CD4-positive, alpha-beta T cell treated with Interleukin-4 for 1 hour (primary cell): ENCODE results near the gene CYB561D2.

Experiments
- DNase-seq, 2 donors: peaks; one replicate each; pipeline ENCODE4 v3.0.0-alpha.2; 2020 to 2022

The CYB561D2 gene

DNA sequence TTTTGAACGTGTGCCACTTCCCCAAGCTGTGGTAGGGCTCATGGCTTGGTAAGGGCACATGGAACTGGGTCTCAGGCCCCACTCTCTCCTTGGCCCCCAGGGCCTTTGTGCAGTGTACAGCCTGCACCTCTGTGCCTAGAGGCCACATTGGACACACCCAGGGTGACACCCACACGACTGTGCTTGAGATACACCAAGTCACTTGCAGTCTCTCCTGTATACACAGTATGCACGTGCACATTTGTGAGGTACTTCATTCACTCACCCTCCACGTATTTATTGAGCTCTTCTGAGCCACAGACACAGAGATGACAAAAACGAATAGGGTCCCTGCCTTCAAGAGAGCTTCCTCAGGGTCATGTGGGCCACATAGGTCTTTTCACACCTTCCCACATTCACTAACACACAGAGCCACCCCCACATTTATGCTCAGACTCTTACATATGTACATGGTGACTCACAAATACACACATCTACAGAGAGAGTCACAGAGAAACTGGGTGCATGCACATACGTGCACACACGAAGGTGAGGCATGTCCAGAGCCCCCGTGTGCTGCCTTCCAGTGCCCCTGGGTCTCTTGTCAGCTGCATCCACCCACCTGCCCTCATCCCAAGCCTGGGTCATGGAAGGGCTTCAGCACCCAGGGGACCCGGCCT lies 18.5 kb downstream of the CYB561D2 start:
- DNase-seq = no peak

DNA sequence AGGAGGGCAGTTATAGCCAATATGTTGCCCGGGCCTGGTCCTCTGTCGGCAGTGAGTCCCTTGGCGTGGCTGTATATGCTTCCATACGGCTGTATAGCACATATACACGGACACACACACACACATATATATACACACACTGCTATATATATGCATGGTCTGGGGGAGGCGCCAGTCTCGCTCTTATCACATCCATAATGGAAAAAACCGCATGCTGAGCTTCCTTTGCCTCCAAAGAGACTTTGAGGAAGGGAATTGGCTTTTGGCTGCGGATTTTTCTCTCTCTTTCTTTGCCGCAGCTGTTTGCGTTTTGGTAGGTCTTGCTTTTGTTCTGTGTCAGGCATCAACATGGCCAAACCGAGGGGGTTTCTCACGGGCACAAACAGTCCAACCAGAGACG lies 19.9 kb downstream of the CYB561D2 start:
- DNase-seq = no peak

DNA sequence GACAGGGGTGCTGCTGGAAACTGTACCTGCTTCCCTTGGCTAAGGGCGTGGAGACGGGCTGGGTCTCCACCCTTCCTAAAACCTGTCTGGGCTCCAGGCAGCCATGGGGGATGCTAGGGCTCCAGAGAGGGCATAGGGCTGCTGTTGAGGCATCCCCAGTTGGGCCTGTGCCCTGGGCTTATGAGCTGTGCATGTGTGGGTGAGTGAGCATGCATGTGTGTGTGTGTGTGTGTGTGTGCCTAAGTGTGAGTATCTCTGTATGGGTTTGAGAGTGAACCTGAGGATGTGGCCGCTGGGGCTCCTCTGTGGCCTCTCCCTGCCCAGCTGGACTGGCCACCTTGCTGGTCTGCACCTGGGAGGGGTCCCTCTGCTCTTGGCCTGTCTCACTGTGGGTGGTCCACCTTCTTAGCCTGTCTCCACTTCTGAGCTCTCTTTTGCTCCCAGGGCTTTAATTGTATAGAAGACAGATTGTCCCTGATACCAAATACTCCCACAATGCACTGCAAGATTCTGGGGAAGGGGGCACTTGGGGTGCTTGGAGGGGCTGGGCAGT lies 20.5 kb downstream of the CYB561D2 start:
- no peak for DNase-seq

DNA sequence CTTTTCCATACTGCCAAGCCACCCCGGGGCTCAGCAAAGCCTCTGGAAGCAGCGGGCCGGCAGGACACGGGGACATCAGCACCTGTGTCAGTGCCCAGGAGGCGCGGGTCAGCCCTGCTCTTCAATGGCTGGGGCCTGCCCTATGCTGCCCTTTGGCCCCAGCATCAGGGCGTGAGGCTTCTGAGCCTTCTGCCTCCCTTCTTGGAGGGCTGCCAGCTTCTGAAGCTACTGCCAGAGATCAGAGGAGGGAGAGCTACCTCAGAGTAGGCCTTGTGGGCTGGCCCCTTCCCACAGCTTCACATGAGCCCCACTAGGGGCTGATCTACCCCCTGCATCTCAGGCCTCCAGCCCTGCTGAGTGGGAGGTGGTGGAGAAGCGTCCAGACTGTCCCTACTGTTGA lies 21.7 kb downstream of the CYB561D2 start:
- no peak for DNase-seq

DNA sequence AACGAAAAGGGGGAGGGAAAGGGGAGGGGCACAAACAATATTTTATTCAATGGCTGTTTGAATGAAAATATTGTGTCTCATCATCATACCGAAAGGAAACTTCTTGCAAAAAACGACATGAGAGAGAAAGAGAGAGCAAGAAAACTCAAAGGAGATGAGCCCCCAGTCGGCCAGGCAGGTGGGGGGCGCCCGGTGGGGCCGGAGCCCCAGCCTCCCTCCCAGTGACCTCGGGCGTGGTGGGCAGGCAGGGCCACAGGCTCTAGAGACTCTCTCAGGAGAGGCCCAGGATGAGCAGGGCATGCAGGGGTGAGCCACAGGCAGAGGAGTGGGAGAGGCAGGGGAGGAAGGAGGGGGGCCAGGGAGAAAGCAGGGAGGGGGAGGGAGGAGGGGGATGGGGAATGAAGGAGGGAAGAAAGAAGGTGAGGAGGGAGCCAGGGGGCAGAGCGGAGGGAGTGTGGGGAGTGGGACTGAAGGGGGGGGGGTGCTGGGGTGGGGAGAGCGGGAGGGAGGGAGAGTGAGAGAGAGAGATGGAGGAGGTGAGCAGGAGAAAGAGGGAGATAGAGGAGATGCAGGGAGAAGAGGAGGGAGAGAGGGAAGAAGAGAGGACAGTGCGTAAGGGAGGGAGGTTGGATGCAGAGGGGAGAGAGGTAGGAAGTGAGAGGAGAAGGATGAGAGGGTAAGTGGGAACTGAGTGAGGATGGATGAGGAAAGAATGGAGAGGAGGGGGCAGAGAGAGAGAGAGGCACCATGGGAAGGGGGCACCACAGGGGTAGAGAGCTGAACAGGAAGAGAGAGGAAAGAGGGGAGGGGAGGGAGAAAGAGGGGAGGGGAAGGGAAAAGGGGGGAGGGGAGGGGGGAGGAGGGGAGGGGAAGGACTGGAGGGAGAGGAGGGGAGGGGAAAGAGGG lies 22.7 kb downstream of the CYB561D2 start:
- no peak for DNase-seq

DNA sequence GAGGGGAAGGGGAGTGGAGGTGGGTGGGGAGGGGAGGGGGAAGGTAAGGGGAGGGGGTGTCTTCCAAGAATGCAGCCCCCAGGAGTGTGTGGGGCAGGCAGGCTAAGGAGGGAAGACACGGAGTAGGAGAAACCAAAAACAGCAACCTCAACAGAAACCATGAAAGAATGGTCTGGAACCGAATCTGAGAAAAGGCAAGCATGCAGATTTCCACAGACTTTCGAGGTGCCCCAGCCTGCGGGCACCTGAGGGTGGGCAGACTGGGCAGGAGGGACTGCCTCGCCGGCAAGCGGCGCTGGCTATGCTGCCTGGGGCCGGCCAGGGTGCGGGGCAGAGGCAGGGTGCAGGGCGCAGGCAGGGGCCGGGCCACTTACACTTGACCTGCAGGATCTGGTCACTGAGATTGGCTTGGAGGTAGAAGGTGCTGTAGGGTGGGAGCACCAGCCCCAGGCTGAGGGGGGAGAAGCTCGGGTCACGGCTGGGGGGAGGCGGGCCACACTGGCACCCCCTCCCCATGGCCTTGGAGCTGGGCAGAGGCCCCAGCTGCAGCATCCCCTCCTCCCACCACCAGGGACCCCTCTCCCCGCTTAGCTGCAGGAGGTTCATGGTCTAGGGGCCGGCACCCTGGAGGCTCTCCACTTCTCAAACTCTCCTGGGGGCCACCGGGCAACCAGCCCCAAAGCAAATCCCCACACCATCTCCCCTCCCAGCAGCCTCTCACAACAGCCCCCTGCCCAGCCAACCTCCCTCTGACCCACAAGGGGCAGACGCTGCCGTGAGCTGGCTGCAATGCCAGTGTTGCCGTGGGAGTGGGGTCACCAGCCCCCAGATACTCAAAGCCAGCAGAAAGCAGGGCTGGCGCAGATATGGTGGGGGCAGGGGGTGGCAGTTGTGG lies 23.9 kb downstream of the CYB561D2 start:
- no peak for DNase-seq

DNA sequence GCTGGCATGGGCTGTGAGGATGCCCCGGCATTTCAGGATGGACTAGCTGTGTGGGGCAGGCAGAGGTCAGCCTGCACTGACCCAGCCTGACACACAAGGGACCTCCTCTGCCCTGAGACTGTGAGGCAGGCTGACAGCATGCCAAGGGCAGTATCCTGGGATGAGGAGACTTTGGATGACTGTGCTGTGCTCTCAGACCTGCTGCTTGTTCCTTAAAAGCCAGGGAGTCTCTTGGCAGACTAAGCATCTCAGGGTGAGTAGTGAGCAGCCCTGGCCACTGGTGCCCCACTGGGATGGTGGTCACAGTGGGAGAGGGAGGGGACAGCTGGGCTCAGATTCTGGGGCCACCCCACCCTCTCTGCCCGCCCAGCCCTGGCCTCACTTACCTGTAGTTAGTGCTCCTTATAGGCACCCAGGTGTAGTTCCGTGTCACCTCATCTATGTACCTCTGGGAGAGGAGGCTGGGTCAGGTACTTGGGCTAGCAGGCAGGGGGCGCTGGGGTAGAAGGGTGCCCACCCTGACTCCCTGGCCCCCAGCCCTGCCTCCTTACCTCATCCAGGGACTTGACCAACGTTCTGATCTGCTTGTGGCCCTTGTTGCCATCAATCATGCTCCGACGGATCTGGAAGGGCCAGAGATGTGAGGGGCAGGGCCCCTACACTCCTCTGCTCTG lies 24.7 kb downstream of the CYB561D2 start:
- no peak for DNase-seq

DNA sequence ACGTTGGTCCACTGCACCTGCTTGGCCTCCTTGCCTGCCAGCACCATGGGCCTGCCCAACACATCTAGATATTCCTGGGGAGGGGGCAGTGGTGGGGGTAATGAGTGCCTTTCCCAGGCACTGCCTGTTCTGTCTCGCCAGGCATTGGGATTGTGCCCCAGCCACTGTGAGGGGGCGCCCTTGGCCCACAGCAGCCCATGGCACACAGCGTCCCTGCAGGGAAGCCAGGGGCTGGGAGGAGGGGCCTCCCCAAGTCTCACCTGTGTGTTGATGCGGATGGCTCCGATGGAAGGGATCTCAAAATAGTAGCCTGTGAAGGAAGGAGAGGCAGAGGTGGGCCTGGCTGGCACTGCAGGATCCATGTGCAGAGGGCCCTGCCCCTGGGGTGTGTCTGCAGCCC lies 27.4 kb downstream of the CYB561D2 start:
- DNase-seq = no peak

DNA sequence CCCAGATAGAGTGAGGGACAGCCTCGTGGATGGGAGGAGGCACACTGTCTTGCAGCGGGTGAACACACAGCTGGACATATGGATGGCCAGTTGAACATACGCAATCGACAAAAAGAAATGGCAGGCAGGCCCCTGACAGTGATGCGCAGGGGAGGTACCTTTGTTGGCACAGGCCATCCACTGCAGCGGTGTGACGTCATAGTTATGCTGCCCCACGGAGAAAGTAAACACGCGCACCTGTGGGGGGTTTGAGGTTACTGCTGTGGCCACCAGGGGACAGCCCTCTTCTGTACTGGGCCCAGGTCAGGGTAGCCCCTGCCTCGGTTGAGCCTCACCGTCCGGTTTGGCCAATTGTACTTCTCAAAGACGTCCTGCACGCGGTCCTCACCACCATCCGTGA lies 28.1 kb downstream of the CYB561D2 start:
- no peak for DNase-seq

DNA sequence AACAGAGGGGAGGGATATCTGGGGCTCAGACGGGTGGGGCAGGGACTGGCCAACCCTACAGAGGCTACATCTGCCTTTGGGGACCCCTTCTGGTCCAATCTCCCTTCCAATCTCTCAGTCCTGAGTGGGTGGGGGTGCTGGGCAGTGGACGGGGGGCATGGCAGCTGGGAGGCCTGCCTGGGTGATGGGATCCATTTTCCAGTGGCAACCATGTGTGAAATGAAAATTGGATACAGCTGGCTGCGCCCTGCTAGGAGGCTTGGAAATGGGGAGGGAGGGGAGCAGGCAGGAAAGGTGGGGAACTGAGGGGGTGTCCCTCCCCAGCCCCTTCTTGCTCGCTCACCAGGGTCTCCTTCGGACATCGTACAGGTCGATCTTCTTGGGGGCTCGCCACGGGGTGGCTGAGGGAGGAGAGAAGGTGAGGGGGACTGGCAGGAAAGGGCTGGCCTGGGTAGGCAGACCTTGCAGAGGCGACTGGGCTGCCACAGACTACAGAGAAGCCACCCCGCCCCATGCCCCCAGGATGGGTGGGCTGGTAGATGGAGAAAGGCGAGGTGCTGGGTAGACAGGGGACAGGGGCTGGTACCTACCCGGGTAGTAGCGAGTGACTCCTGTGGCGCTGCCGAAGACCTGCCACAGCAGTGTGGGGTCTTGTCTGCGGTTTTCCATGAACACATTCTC lies 29.9 kb downstream of the CYB561D2 start:
- DNase-seq = no peak

DNA sequence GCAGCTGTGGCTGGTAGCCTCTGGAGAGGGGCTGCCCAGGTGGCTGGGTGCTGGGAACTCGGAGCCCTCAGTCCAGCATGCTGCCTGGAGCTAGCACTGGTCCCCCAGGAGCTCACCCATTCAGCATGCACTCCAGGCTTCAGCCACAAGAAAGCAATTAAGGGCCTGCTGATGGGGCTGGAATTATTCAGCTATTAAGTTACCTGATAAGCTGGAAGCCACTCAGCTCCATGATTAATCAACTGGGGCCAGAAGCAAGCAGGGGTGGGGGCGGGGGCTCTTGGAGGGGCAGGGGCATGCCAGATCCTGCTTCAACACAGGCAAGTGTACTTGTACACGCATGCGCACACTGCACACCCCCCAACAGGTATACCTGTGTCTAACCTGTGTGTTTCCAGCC lies 30.7 kb downstream of the CYB561D2 start:
- no peak for DNase-seq

DNA sequence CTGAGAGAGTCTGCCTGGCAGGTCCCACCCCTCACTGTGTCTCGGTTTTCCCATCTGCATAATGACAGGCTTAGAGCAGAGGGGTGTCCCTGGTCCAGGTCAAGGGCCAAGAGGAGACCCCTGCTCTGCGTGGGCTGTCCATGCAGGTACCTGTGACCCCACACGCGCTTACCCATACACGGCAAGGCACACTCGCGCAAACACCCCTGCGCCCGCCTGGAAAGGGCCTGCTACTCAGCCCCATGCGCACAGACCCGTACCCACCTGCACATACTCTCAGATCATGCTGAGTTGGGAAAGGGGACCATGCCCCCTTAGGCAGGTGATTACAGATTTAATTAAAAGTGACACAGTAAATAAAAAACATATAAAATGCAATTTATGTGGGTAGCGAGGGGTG lies 32.1 kb downstream of the CYB561D2 start:
- no peak for DNase-seq

DNA sequence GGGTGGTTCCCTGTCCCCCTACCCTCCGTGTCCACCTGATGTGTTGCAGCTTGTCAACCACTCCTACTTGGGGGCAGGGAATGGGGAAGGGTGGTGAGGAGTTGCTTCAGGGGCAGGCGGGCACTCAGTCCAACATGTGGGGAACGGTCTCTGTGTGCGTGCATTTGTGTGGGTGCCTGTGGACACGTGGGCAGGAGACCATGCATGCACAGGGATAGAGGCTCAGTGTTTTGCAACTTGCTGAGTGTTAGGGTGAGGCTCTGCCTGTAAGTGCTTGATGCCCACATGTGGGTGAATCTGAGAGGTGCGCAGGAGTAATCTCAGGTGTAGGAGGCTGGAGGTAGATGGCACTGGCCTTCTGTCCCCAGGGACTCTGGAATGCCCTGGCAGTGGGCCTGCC lies 33.1 kb downstream of the CYB561D2 start:
- DNase-seq = no peak

DNA sequence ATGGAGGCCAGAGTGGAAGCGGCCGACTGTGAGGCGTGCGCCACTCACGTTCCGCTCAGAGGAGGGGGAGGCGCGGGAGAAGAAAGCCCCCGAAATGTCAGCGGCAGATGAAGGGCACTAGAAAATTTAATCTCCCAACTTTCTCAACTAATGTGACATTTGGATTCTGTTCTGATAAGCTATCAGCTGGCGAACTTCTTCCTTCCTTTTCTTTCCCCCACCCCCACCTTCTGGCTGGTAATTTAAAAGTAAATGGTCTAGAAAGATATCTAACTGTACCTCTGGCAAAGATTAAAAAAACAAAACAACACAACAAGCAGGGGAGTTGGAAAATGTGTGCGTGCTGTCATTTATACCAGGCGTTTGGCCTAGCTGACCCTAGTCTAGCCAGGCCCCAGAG lies 35.1 kb downstream of the CYB561D2 start:
- no peak for DNase-seq

DNA sequence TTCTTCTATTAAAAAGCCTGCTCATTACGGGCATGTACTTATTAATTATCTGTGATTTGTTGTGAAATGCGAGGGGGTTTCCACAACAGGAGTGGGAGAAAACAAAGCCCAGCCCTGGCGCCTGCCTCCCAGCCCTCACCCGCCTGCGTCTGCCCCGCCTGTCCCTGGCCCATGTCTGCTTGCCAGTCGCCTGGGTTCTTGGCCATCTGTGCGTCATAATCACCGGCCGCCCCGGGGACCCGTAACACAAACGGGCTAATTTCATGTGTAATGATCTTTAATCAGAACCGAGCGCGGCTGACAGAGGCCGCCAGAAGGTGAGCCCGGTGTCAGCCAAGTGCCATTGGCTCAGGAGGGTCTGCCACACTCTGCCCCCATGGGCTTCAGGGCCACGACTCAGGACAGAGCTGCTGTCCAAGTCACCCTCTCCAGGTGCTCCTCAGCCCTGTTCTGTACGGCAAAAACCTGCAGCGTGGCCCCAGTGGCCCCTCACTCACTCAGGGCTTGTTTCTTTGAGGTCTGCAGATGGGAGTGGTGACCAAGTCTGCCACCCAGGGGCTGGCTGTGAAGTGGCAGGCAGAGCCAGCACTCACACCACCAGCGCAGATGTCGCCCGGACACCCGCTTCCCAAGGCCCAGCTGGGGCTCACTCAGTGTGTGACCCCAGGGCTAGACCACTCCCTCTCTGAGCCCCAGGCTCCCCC lies 37.5 kb downstream of the CYB561D2 start:
- no peak for DNase-seq

DNA sequence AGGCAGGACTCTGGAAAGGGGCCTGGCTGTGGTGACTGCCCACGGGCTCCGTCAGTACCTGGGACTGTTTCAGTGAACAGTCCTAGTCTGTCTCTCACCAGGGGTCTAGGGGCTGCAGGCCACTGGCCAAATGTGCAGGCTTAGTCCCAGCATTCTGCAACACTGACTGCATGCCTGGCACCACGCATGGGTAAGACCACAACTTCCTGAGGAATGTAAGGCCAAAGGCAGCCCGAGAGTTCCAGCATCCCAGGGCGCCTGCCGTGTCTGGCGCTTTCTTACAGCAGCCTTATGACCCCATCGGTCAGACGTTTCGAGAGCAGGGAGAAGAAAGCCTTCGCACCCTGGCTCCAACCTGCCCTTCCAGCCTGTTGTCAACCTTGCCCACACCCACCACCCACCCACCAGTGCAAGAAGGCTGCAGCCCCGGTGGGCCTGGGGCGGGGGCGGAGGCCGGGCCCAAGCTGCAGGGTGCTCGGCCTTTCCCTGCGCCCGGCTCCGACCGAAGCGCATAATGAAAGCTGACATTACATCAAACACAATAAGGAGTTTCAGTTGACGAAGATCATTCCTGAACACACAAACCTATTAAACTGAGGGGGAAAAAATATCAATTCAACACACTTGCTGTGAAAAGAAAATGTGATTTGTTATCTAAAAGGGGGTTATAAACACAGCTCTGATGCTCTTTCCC lies 38.2 kb downstream of the CYB561D2 start:
- no peak for DNase-seq

DNA sequence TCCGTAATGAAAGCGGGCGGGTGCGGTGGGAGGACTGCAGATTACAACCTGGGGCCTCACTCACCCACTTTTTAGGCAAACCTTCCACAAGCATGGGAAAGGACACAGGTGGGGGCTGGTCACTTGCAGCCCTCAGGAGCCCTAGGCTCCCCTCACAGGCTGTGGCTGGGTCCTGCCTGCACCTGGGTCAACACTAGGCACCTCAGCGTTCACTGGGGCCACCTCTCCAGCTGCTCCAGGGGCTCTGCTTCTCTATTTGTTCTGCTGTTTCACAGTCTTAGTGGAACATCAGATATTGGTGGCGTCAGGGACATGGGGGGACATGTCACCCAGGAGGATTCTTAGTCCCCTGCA lies 38.7 kb downstream of the CYB561D2 start:
- DNase-seq = no peak

DNA sequence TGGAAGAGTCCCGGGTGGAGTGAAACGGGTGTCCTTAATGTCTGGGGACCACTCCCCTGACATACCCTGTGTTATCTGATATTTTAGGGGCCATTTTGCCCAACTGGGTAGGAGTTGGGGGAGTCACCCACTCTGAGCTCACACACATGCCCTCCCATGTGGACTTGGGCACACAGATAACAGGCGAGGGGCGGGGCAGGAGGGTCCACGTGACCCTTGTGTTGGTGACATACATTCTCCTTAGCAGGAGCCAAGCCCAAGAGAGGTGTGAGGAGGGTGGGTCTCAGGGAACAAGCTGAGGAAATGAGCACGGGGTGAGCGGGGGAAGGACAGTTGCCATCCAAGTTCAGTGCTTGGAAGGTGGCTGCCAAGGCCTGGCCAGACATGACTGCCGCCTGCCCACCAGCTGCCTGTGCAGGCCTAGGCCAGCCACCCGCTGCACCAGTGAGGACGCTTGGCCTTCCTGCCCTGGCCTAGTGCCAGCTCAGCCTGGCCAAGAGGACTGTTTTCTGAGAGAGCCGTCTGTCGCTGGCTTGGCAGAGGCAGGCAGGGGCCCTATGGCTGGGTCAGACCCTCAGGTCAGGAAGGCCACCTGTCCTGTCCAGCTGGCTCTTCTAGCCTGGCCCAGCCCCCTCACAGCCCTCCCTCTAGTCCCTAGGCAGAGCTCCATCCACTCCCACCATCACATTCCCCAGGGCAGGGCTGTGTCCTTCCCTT lies 40.0 kb downstream of the CYB561D2 start:
- DNase-seq = no peak

DNA sequence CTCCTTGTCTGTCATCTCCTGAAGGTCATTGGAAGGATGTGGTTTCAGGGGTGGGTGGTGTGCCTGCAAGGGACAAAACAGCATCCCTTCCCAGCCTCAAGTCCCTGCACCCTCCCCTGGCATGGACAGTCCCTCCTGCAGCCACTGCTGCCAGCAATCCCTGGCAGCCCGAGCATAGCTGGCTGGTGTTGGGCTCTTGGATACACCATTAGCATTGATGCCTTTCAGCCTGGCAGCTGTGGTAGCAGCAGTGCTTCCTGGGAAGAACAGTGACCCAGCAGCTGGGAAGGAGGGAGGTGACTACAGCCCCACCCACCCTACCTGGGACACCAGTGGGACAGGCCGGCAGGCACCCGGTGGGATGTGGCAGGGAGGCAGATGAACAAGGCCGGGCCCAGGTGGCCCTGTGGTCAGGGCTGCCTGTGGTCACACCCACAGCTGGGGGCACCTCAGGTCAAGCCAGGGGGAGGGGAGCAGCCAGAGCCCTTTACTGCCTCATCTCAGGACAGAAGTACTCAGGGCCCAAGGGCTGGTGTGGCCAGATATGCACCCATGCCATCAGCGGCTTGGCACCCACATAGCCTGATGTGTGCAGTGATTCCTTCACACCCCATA lies 41.5 kb downstream of the CYB561D2 start:
- no peak for DNase-seq

DNA sequence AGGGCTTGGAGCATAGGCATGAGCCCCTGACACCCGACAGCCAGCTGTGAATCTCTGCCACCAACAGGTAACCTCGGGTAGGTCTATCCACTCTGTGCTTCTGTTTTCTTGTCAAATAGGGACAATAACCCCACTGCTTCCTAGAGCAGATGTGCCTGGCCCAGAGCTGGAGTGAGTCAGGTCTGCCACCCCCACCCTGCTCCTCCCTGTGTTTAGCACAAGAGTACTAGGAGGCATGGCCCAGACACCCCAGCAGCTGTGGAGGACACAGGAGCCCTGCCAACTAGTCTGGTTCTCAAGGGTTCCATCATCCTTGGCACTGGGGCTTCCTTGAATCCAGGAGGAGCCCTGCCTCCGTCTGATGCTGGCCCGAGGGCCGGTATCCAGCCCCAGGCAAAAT lies 42.4 kb downstream of the CYB561D2 start:
- DNase-seq = no peak
